SJCRH30 (cell line): Measurements from ENCODE around the gene HCN2. TPM values are rescaled to one million over a fixed set of nuclear protein-coding genes. Genes with fewer than 3 reads are reported as not detected.

Source experiments
- DNase-seq, 2 experiments: peaks; one replicate each; pipeline ENCODE4 v3.0.0-alpha.2; 2015 to 2020
- H3K27ac ChIP-seq: fragments of 250-450 bp; sonication (Bioruptor Pico); 2 replicates; pipeline ENCODE4 v1.5.1; 2020; ENCODE audit warnings: mild to moderate bottlenecking, moderate library complexity
- H3K27me3 ChIP-seq: fragments of 250-450 bp; sonication (Bioruptor Pico); 2 replicates; pipeline ENCODE4 v1.5.1; 2020; ENCODE audit warnings: mild to moderate bottlenecking, moderate library complexity
- H3K36me3 ChIP-seq: fragments of 250-450 bp; sonication (Bioruptor Pico); 2 replicates; pipeline ENCODE4 v1.5.1; 2020; ENCODE audit warnings: mild to moderate bottlenecking, moderate library complexity
- H3K4me1 ChIP-seq: fragments of 250-450 bp; sonication (Bioruptor Pico); 2 replicates; pipeline ENCODE4 v1.5.1; 2020; ENCODE audit warnings: mild to moderate bottlenecking, moderate library complexity
- H3K4me3 ChIP-seq: fragments of 250-450 bp; sonication (Bioruptor Pico); 2 replicates; pipeline ENCODE4 v1.5.1; 2020; ENCODE audit warnings: mild to moderate bottlenecking, moderate library complexity
- H3K9me3 ChIP-seq: fragments of 250-450 bp; sonication (Bioruptor Pico); replicated peaks from 2 replicates; pipeline ENCODE4 v1.5.1; 2020; ENCODE audit warnings: mild to moderate bottlenecking, moderate library complexity
- total RNA-seq: library from RNA; depleted of rRNA; stranded (reverse); fragments of >200 nt; shearing (Covaris generic); gene quantifications from 2 replicates; pipeline ENCODE4 v1.2.3, GENCODE V29; 2014

Gene HCN2
- total RNA-seq, 1 experiment from 2014 or later, result 0.14 TPM

DNA sequence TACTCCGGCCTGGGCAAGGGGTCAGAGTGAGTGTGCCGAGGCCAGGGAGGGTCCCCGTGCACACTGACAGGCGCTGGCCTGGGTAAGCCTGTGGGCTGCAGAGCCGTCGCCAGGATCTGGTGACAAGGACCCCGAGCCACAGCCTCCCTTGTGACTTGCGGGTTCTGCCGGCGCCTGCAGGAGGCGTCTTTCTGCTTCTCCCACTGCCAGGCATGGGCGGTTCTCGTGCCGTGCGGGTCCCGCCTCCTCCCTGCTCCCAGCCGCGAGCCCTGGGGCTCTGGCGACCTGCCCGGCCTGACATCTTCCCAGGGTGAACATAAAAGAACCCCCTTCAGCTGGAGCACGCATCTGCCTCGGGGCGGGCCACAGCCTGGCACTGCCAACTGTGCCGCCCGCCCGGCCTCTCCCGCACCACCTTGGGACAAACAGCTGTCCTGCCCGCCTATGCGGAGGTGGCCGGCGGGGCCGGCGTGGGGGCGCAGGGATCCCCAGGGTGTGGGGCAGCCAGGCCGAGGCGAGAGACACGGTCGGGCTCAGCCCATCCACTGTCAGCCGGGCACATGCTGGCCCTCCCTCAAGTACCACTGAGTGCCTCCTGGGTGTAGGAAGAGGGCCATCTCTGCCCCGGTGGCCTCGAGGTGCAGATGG is 1.5 kb upstream of the HCN2 start:
- peak; percentile 89 to 91 for DNase-seq
- H3K27ac ChIP-seq, result no peak overlapping the region
- H3K36me3 ChIP-seq, result no peaks in the 10 kb centered on the region
- H3K4me1 ChIP-seq, result peaks cover 9% of the 10 kb centered on the region
- H3K4me3 ChIP-seq, result no peak overlapping the region
- H3K9me3 ChIP-seq, result no peaks in the 10 kb centered on the region
- H3K27me3 ChIP-seq, result 0 out of 2 replicates have a peak, but pooled peaks cover 3% of the 10 kb centered on the region

DNA sequence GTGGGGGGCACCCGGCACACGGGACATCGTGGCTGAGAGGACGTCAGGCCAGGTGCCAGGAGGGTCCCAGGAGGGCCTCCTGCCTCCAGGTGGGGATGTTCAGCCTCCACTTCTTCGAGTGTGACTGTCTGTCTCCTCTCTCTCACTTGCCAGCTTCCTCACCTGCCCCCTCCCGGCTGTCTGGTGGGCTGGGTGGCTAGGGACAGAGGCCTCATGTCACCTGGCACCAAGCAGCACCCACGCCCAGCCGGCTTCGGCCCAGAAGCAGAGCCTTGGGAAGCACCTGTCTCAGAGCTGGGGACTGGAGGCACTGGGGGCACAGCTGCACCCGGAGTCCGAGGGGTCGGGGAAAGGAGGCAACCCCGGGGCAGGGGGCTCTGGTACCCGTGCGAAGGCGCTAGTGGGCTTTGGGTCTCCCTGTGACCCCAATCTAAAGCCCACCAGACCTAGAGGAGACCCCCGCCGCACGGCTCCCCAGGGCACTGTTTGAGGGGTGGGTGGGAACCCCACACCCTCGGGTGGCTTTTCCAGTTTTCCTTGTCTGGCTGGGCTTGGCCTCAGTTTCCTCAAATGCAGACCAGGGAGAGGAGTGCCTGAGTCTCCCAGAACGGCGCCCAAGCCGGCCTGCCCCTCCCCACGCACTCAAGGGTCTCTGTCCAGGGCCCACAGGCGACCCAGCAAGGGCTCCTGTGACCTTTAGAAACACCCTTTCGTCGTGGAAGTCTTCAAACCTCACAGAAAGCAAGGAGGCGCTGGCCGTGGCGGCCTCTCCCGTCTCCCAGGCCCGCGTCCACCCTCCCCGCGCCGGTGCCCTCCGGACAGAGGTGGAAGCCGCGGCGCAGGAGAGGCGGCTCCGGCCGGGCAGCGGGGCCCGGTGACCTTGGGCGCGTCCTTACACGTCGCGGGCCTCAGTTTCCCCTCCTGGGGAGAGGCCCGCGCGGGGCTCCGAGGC is 664 bp upstream of the HCN2 start:
- Histone ChIP-seq H3K27me3 (0 out of 2 replicates have a peak, but pooled peaks cover 3% of the 10 kb centered on the region), H3K9me3 (no peaks in the 10 kb centered on the region), H3K36me3 (no peaks in the 10 kb centered on the region), H3K4me1 (peaks cover 9% of the 10 kb centered on the region), H3K4me3 (no peak overlapping the region), H3K27ac (no peak overlapping the region)
- no peak for DNase-seq

DNA sequence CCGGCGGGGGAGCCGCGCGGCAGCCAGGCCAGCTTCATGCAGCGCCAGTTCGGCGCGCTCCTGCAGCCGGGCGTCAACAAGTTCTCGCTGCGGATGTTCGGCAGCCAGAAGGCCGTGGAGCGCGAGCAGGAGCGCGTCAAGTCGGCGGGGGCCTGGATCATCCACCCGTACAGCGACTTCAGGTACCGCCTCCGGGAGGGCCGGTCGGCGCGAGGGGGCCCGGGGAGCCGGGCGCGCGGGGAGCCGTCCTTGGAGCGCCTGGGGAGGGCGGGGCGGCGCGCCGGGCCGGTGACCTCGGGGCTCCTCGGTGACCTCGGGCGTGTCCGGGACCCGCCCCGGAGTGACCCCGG is 690 bp downstream of the HCN2 start:
- Histone ChIP-seq H3K4me1 (peaks cover 11% of the 10 kb centered on the region), H3K9me3 (no peaks in the 10 kb centered on the region), H3K36me3 (no peaks in the 10 kb centered on the region), H3K27me3 (0 out of 2 replicates have a peak, but pooled peaks cover 3% of the 10 kb centered on the region), H3K27ac (no peak overlapping the region), H3K4me3 (no peak overlapping the region)
- no peak for DNase-seq

DNA sequence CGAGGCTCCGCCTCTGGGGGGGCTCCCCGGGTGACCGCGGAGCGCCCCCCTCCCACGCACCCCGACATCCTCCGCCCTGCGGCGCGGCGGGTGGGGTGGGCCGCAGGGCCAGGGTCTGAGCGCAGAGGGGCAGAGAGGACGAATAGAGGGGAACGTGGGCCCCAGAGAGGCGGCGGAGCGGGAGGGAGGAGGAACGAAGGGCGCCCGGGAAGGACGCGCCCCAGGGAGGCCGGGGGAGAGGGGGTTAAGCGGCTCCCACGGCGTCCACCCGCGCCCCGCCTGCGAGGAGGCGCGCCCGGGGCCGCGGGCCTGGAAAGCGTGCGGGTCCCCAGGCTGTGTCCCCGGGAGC is 1.0 kb downstream of the HCN2 start:
- DNase-seq, result no peak
- H3K27me3 ChIP-seq, result 0 out of 2 replicates have a peak, but pooled peaks cover 3% of the 10 kb centered on the region
- no peaks in the 10 kb centered on the region for H3K9me3 ChIP-seq
- H3K36me3 ChIP-seq, result no peaks in the 10 kb centered on the region
- no peak overlapping the region for H3K27ac ChIP-seq
- no peak overlapping the region for H3K4me3 ChIP-seq
- H3K4me1 ChIP-seq, result peaks cover 12% of the 10 kb centered on the region

DNA sequence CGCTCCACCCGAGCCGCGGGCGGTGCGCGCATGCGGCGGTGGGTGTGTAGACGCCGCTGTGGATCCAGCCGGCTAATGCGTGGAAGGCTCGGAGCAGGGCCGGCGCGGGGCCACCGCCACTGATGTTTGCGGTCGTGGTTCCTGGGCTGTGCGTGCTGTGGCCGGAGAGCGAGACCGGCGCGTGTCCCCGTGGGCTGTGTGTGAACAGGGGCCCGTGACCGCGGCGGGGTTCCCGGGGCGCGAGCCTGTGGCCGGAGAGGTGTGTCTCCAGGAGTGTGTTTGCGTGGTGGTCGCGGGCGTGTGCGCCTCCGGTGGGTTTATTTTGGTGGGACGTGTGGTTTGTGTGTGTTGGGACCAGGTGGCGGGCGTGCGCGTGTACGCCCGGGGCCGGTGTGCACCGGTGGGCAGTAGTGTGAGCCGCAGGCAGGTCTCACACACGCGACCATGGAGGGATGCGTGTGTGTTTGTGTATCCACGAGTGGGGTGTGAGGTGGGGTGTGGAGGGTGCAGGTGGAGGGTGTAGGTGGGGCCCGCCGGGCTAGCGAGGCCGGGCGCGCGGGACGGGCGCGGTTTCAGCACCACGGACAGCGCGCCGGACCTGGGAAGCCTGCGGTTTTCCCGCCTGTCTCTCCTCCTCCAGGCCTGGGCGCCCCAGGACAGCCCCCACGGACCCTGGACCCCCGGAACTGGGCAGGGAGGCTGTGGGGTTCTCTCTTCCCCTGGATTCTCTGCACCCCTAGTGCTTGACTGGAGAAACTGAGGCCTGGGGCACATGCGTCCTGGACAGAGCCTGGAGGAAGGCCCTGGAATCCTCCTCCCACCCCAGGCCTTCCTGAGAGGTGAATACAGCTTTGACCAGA is 1.6 kb downstream of the HCN2 start:
- Histone ChIP-seq H3K4me1 (peaks cover 18% of the 10 kb centered on the region), H3K27me3 (0 out of 2 replicates have a peak, but pooled peaks cover 3% of the 10 kb centered on the region), H3K4me3 (no peak overlapping the region), H3K9me3 (no peaks in the 10 kb centered on the region), H3K27ac (no peak overlapping the region), H3K36me3 (no peaks in the 10 kb centered on the region)
- no peak for DNase-seq

DNA sequence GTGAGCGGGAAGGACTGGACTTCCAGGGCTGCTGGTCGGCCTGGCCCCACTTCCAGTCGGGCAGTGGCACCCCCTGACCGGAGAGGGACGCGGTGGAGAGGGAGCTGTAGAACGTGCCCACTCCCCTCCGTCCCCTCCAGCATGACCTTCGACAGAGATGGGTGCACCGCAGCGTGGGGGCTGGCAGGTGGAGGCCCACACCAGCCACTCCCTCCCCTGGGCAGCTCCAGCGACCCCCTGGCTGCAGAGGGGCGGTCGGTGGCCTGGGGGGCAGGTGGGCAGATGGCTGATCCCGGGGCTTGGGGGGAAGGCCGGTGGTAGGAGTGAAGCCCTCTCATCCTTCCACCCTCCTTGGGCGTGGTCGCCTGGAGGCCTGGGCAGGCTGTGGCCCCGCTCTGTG is 2.4 kb downstream of the HCN2 start:
- DNase-seq, result no peak
- H3K9me3 ChIP-seq, result no peaks in the 10 kb centered on the region
- H3K27me3 ChIP-seq, result peaks cover 11% of the 10 kb centered on the region; the same call in 1 of the 2 replicates
- peaks cover 21% of the 10 kb centered on the region for H3K4me1 ChIP-seq
- H3K36me3 ChIP-seq, result no peaks in the 10 kb centered on the region
- H3K27ac ChIP-seq, result no peak overlapping the region
- H3K4me3 ChIP-seq, result no peak overlapping the region

DNA sequence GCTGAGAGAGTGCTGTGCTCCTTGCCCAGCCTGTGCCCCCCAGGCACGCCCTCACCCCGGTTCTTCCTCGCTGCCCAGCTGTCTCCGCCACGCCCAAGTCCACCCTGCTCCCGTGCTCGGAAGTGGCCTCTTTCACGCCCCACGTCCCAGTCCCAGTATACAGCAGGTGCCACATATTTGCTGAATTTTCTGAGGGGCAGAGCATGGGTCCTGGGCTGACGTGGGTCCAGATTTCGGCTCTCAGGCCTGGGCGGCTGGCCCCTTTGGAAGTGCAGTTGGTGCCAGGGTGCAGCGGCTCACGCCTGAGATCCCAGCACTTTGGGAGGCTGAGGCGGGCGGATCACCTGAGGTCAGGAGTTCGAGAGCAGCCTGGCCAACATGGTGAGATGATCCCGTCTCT is 3.4 kb downstream of the HCN2 start:
- Histone ChIP-seq H3K4me1 (peaks cover 17% of the 10 kb centered on the region), H3K9me3 (no peaks in the 10 kb centered on the region), H3K27me3 (peaks cover 11% of the 10 kb centered on the region; the same call in 1 of the 2 replicates), H3K4me3 (no peak overlapping the region), H3K36me3 (no peaks in the 10 kb centered on the region), H3K27ac (no peak overlapping the region)
- no peak for DNase-seq

DNA sequence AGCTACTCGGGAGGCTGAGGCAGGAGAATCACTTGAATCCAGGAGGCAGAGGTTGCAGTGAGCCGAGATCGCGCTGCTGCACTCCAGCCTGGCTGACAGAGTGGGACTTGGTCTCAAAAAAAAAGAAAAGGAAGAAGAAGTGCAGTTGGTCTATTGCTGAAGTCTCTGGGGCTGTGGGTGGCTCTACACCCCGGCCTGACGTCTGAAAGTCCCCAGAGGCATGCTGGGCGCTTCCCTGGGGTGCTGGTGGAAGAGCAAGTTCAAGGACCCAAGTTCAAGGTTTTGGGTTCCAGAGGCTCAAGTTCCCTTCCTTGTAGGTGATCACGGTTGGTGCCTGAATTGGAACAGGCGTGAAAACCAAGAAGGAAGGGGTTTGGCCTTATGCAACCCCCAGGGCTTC is 3.8 kb downstream of the HCN2 start:
- Histone ChIP-seq H3K27ac (no peak overlapping the region), H3K36me3 (no peaks in the 10 kb centered on the region), H3K9me3 (no peaks in the 10 kb centered on the region), H3K27me3 (peaks cover 11% of the 10 kb centered on the region; the same call in 1 of the 2 replicates), H3K4me1 (peaks cover 14% of the 10 kb centered on the region), H3K4me3 (no peak overlapping the region)
- DNase-seq, result no peak

DNA sequence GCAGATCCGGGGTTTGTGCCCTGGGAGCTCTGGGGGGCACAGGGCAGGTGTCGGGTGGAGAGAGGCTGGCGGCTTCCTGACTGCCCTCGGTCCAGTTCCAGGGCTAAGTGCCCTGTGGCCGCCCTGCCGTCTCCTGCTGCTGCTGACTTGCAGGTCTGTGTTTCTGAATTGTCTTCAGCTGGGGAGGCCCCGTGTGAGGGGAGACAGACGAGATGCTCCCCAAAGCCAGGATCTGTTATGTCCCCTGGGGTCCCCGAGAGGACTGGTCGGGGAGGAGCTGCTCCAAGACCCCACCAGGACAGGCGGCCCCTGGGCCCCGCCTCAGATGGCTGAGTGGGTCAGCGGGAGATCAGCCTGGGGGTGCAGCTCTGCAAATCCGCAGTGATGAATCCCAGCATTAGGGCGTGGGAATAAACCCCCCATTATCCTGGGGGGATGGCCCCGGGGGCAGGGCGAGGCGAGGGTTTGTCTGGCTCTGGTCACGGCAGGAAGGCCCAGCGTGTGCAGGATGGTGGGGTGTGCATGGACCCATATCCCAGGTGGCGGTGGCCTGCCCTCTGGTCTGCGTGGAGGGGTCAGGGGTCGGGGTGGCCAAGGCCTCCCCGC is 4.7 kb downstream of the HCN2 start:
- Histone ChIP-seq H3K36me3 (no peaks in the 10 kb centered on the region), H3K27ac (no peak overlapping the region), H3K4me1 (peaks cover 12% of the 10 kb centered on the region), H3K27me3 (peaks cover 11% of the 10 kb centered on the region; the same call in 1 of the 2 replicates), H3K9me3 (no peaks in the 10 kb centered on the region), H3K4me3 (no peak overlapping the region)
- no peak for DNase-seq

DNA sequence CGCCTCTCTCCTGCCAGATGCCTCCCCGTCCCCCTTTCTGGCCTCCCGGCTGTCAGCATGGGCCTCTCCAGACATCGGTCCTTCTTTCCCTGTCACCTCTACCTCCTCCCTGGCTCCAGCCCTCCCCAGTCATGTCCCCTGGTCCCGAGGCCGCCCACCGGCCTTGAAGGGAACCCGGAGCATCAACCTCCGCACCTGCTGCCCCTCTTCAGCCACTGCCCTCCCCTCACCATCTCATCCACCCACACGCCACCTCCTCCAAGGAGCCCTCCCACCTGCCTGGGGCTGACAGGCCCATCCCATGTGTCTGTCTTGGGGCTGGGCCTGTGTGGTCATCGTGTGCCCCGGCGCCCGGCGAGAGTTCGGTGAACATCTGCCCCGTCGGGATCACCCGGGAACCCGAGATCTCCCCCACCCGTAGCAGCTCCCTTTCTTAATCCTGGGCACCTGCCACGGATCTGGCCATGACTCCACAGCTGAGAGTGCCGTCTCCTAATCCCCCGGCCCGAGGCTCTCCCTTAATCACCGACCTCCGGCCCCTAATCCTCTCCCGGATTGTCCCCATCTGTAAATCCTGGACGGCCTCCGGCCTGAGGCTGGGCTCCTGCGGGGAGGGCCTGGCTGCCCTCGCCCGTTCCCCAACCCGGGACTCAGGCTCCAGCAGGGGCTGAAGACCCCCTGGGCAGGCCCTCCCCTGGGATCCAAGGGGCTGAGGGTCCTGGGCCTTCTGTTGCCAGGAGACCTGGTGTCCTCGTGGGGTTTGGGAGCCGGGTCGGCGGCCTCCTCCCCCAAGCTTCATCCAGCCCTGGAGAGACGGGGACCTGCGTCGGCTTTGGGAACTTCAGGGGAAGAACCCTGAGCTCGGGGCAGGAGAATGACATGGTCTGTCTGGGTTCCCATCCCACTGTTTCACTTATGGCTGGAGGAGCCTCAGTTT is 5.9 kb downstream of the HCN2 start:
- H3K36me3 ChIP-seq, result no peaks in the 10 kb centered on the region
- H3K9me3 ChIP-seq, result no peaks in the 10 kb centered on the region
- H3K27me3 ChIP-seq, result peaks cover 11% of the 10 kb centered on the region; the same call in 1 of the 2 replicates
- no peak overlapping the region for H3K4me3 ChIP-seq
- peak; percentile 86 to 92 for DNase-seq
- H3K27ac ChIP-seq, result no peak overlapping the region
- peaks cover 12% of the 10 kb centered on the region for H3K4me1 ChIP-seq

DNA sequence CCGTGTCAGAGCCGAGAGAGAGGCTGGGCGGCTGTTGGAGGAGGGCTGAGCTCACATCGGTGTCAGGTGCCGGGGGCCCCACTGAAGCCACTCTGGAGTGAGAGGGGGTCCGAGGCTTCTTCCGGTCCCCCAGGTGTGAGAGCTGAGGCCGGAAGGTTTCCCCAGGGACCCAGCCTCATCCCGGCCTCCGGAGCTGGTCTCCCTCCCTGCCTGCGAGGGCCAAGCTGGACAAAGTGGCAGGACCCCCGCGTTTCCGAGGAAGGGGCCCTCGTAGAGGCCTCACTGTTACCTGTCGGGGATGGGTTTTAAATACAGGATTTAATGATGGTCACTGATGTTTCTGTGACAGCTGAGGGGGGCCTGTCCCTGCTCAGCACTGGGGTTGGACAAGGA is 6.6 kb downstream of the HCN2 start:
- Histone ChIP-seq H3K4me1 (peaks cover 12% of the 10 kb centered on the region), H3K27me3 (peaks cover 11% of the 10 kb centered on the region; the same call in 1 of the 2 replicates), H3K36me3 (no peaks in the 10 kb centered on the region), H3K9me3 (no peaks in the 10 kb centered on the region), H3K4me3 (no peak overlapping the region), H3K27ac (no peak overlapping the region)
- no peak for DNase-seq

DNA sequence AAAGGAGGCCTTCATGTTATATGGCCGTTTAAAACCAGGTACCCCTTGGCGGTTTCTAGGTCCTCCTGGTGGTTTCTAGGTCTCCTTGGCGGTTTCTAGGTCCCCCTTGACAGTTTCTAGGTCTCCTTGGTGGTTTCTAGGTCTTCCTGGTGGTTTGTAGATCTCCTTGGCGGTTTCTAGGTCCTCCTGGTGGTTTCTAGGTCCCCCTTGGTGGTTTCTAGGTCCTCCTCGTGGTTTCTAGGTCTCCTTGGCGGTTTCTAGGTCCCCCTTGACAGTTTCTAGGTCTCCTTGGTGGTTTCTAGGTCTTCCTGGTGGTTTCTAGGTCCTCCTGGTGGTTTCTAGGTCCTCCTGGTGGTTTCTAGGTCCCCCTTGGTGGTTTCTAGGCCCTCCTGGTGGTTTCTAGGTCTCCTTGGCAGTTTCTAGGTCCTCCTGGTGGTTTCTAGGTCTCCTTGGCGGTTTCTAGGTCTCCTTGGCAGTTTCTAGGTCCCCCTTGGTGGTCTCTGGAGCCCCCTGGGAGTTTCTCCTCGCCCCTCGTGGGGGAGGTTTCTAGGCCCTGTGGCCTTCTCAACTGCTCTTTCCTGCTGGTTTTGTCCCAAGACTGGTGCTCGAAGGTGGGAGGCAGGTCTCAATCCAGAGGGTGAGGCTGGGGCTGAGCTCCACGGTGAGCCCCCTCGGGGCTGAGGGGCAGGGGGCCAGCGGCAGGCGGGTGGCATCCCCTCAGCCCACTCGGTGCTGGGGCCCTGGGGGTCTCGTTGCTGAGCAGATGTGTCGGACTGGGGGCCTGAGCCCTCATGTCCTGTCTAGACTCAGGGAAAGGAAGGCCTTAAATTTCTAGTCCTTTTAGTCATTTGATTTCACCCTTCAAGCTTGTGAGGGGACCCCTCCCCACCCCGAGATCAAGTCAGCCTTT is 8.0 kb downstream of the HCN2 start:
- no peaks in the 10 kb centered on the region for H3K9me3 ChIP-seq
- peaks cover 12% of the 10 kb centered on the region for H3K4me1 ChIP-seq
- H3K36me3 ChIP-seq, result no peaks in the 10 kb centered on the region
- H3K27me3 ChIP-seq, result peaks cover 11% of the 10 kb centered on the region; the same call in 1 of the 2 replicates
- H3K4me3 ChIP-seq, result no peak overlapping the region
- H3K27ac ChIP-seq, result no peak overlapping the region
- no peak for DNase-seq

DNA sequence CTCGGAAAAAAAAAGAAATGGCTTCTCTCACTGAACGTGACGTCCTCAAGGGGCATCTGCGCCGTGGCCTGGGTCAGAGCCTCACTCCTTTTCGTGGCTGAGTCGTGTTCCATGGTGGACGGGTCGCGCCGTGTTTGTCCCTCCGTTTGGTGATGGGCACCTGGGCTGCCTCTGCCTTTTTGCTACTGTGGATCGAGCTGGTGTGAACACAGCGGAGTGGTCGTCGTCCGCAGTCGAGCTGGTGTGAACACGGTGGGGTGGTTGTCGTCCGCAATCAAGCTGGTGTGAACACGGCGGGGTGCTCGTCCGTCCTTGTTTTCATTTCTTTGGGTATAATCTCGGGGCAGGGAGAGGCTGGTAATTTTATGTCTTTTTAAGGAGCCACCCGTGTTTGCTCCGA is 11.6 kb downstream of the HCN2 start:
- DNase-seq, result no peak

More for the DNA sequence above, 11.6 kb downstream of the HCN2 start:
- Histone ChIP-seq H3K4me3 (no peak overlapping the region), H3K9me3 (no peaks in the 10 kb centered on the region), H3K36me3 (no peaks in the 10 kb centered on the region), H3K27ac (no peak overlapping the region), H3K27me3 (peaks cover 8% of the 10 kb centered on the region; the same call in 1 of the 2 replicates), H3K4me1 (peaks cover 3% of the 10 kb centered on the region)
